HepG2 (cell line): ENCODE results near the gene LZTS2. TPM values are rescaled to one million over a fixed set of nuclear protein-coding genes. Genes with fewer than 3 reads are reported as not detected.

Source experiments
- AGO2 ChIP-seq: fragments of 200-400 bp; formaldehyde crosslinking; optimal IDR thresholded peaks from 2 replicates; pipeline ENCODE3; 2017; ENCODE audit warnings: mild to moderate bottlenecking, low read depth, low read length, moderate library complexity
- BRCA1 ChIP-seq: sonication (generic); formaldehyde crosslinking; IDR thresholded peaks from 2 replicates; pipeline ENCODE4 v1.4.0; 2020; ENCODE audit warnings: missing genetic modification reagents
- DNMT1 ChIP-seq: sonication (generic); formaldehyde crosslinking; IDR thresholded peaks from 2 replicates; pipeline ENCODE4 v1.5.1; 2020; ENCODE audit warnings: mild to moderate bottlenecking, missing genetic modification reagents
- ETV5 ChIP-seq: IDR thresholded peaks from 2 replicates; pipeline ENCODE4 v1.6.1; 2018; ENCODE audit warnings: missing biosample characterization, missing genetic modification reagents, inconsistent platforms, borderline replicate concordance
- GATAD1 ChIP-seq: IDR thresholded peaks from 2 replicates; pipeline ENCODE4 v1.6.1; 2016; ENCODE audit warnings: missing genetic modification reagents, missing compliant biosample characterization
- JDP2 ChIP-seq: sonication (generic); formaldehyde crosslinking; IDR thresholded peaks from 2 replicates; pipeline ENCODE4 v1.8.1; 2022; ENCODE audit warnings: missing genetic modification reagents, borderline replicate concordance
- KMT2B ChIP-seq: IDR thresholded peaks from 2 replicates; pipeline ENCODE4 v1.6.1; 2016; ENCODE audit warnings: missing genetic modification reagents, missing compliant biosample characterization
- LCORL ChIP-seq, 2 experiments: fragments of 450-650 bp in 1 of 2; sonication (generic) in 1 of 2; formaldehyde crosslinking in 1 of 2; IDR thresholded peaks; 2 replicates each; pipeline versions ENCODE4 v1.5.0 to v1.6.1; 2017 to 2020; ENCODE audit warnings: antibody characterized with exemption in 1 of 2, missing genetic modification reagents in 1 of 2
- MAZ ChIP-seq, 2 experiments: sonication (generic) in 1 of 2; formaldehyde crosslinking in 1 of 2; IDR thresholded peaks; 2 replicates each; pipeline versions ENCODE4 v1.5.0 to v1.6.1; 2012 to 2020; ENCODE audit warnings: low read depth in 2 of 2, mild to moderate bottlenecking in 2 of 2, borderline replicate concordance in 1 of 2, improper control_type of control experiment in 1 of 2, low read length in 1 of 2, missing genetic modification reagents in 1 of 2, moderate library complexity in 1 of 2
- MTF2 ChIP-seq: sonication (generic); formaldehyde crosslinking; IDR thresholded peaks from 2 replicates; pipeline ENCODE4 v1.5.0; 2020; ENCODE audit warnings: missing genetic modification reagents, borderline replicate concordance
- NCOA1 ChIP-seq: sonication (generic); formaldehyde crosslinking; IDR thresholded peaks from 2 replicates; pipeline ENCODE4 v1.9.0; 2021; ENCODE audit warnings: missing genetic modification reagents
- PITX1 ChIP-seq: sonication (generic); formaldehyde crosslinking; IDR thresholded peaks from 2 replicates; pipeline ENCODE4 v1.5.1; 2020; ENCODE audit warnings: mild to moderate bottlenecking, missing genetic modification reagents
- RAD51 ChIP-seq: fragments of 450-650 bp; IDR thresholded peaks from 2 replicates; pipeline ENCODE4 v1.6.1; 2016; ENCODE audit warnings: borderline replicate concordance
- RBFOX2 ChIP-seq: fragments of 200-400 bp; formaldehyde crosslinking; IDR thresholded peaks from 2 replicates; pipeline ENCODE4 v1.6.1; 2017; ENCODE audit warnings: low read depth, mild to moderate bottlenecking, low read length
- TCF12 ChIP-seq, 2 experiments: fragments of 450-650 bp in 1 of 2; sonication (generic) in 1 of 2; formaldehyde crosslinking in 1 of 2; IDR thresholded peaks; 2 replicates each; pipeline versions ENCODE4 v1.6.1 to v1.8.0; 2017 to 2022; ENCODE audit warnings: antibody characterized with exemption in 1 of 2, mild to moderate bottlenecking in 1 of 2, missing genetic modification reagents in 1 of 2, moderate library complexity in 1 of 2
- ZFX ChIP-seq: sonication (generic); formaldehyde crosslinking; IDR thresholded peaks from 2 replicates; pipeline ENCODE4 v1.4.0; 2020; ENCODE audit warnings: mild to moderate bottlenecking, low read depth, missing genetic modification reagents, moderate library complexity
- ZHX1 ChIP-seq: sonication (generic); formaldehyde crosslinking; IDR thresholded peaks from 2 replicates; pipeline ENCODE4 v1.8.1; 2022; ENCODE audit warnings: low read depth, mild to moderate bottlenecking, missing genetic modification reagents
- ZNF253 ChIP-seq: sonication (generic); formaldehyde crosslinking; IDR thresholded peaks from 2 replicates; pipeline ENCODE4 v1.8.0; 2022; ENCODE audit warnings: mild to moderate bottlenecking, missing genetic modification reagents, borderline replicate concordance
- ZNF564 ChIP-seq: sonication (generic); formaldehyde crosslinking; IDR thresholded peaks from 2 replicates; pipeline ENCODE4 v1.8.1; 2023; ENCODE audit warnings: mild to moderate bottlenecking, missing genetic modification reagents
- ZNF598 ChIP-seq: sonication (generic); formaldehyde crosslinking; IDR thresholded peaks from 2 replicates; pipeline ENCODE4 v1.5.1; 2020; ENCODE audit warnings: mild to moderate bottlenecking, missing genetic modification reagents, borderline replicate concordance
- ZNF761 ChIP-seq: sonication (generic); formaldehyde crosslinking; conservative IDR thresholded peaks from 2 replicates; pipeline ENCODE4 v1.4.0; 2020; ENCODE audit warnings: mild to moderate bottlenecking, missing genetic modification reagents
- ZSCAN30 ChIP-seq: sonication (generic); formaldehyde crosslinking; IDR thresholded peaks from 2 replicates; pipeline ENCODE4 v1.5.0; 2020; ENCODE audit warnings: mild to moderate bottlenecking, missing genetic modification reagents
- polyA plus RNA-seq, 8 experiments: library from polyadenylated mRNA; depleted of rRNA in 3 of 8; stranded (reverse) in 7 of 8; unstranded in 1 of 8; fragments of >200 nt; fragmentation: Illumina TruSeq in 4 of 8; extraction: Trizol in 4 of 8; gene quantifications; 2 replicates each; pipeline versions ENCODE4 v1.2.1 to v1.2.3, GENCODE V29; 2011 to 2016; ENCODE audit warnings: low read depth in 4 of 8, missing spikeins in 1 of 8, mixed read lengths in 1 of 8; ENCODE audit not compliant: insufficient read depth in 1 of 8
- total RNA-seq, 5 experiments: library from RNA; depleted of rRNA; stranded (reverse); fragments of >200 nt; fragmentation: Illumina TruSeq; extraction: Trizol; gene quantifications; 2 replicates each; pipeline ENCODE4 v1.2.3, GENCODE V29; 2016; ENCODE audit warnings: low read depth in 1 of 5

Gene LZTS2
- total and polyA plus RNA-seq, 2 of the 13 experiments (the other 11 are each of a cell fraction or from before 2014, with no cell fraction given) = 43.6 to 65.6 TPM

GRCh38 chr10:100996678-100997359 lies 2.8 kb upstream of the LZTS2 start (continued):
- TF ChIP-seq ZNF761 = 0 out of 2 replicates have a peak, but pooled peaks have one; percentile 3
- TF ChIP-seq GATAD1 (CRISPR knock-in tag) = no peak
- 0 out of 2 replicates have a peak, but pooled peaks have one; percentile 44 for TF ChIP-seq ZNF564
- TF ChIP-seq MAZ (IDR thresholded peaks at IDR 0.05; ENCODE audit: borderline replicate concordance, low read depth, low read length) = no peak
- 0 out of 2 replicates have a peak, but pooled peaks have one; percentile 37 for TF ChIP-seq MAZ (CRISPR knock-in tag; IDR thresholded peaks at IDR 0.05; ENCODE audit: low read depth)
- 0 out of 2 replicates have a peak, but pooled peaks have one; percentile 15 for TF ChIP-seq ZHX1
- TF ChIP-seq RAD51 = peak; percentile 69; the same call in 1 of the 2 replicates
- no peak for TF ChIP-seq PITX1 (CRISPR knock-in tag)
- peak; percentile 72; the same call in 1 of the 2 replicates for TF ChIP-seq RBFOX2
- TF ChIP-seq ETV5 = no peak
- no peak for TF ChIP-seq TCF12 (IDR thresholded peaks at IDR 0.05)
- TF ChIP-seq TCF12 (CRISPR knock-in tag; IDR thresholded peaks at IDR 0.05) = 0 out of 2 replicates have a peak, but pooled peaks have one; percentile 51
- no peak for TF ChIP-seq ZSCAN30
- no peak for TF ChIP-seq DNMT1
- TF ChIP-seq JDP2 (CRISPR knock-in tag) = no peak
- TF ChIP-seq ZNF598 (CRISPR knock-in tag) = no peak
- no peak for TF ChIP-seq BRCA1 (CRISPR knock-in tag)
- peak; percentile 19 for TF ChIP-seq AGO2
- 0 out of 2 replicates have a peak, but pooled peaks have one; percentile 14 for TF ChIP-seq MTF2
- no peak for TF ChIP-seq NCOA1 (CRISPR knock-in tag)
- TF ChIP-seq KMT2B (CRISPR knock-in tag) = no peak
- no peak for TF ChIP-seq LCORL (IDR thresholded peaks at IDR 0.05)
- TF ChIP-seq LCORL (CRISPR knock-in tag; IDR thresholded peaks at IDR 0.05) = no peak
- TF ChIP-seq ZFX (CRISPR knock-in tag) = no peak
- no peak for TF ChIP-seq ZNF253 (CRISPR knock-in tag)
